ENCODE data around the gene TIMD4. TPM values are rescaled to one million over a fixed set of nuclear protein-coding genes. Genes with fewer than 3 reads are reported as not detected.

Gene TIMD4
- total RNA-seq, 1 experiment from 2014 or later: not detected

GRCh38 chr5:156896546-156896945, 66.5 kb downstream of the TIMD4 start:
- no peaks in the 10 kb centered on the region; a peak in 1 of 5 replicates for H3K9me3 Mint-ChIP-seq
- Histone ChIP-seq H2BK15ac (ENCODE audit: low read depth, low read length) (no peak overlapping the region), H2BK20ac (ENCODE audit: low read depth, low read length, poor library complexity, severe bottlenecking) (no peak overlapping the region), H3K79me1 (ENCODE audit: insufficient read depth, low read depth, low read length, poor library complexity, severe bottlenecking) (no peaks in the 10 kb centered on the region), H2AFZ (ENCODE audit: low read length) (no peak overlapping the region), H2BK5ac (ENCODE audit: insufficient read length, low read length) (no peak overlapping the region), H3K27me3 (ENCODE audit: insufficient read depth, low read length) (no peaks in the 10 kb centered on the region), H3T11ph (ENCODE audit: low read length) (no peak overlapping the region), H3K14ac (ENCODE audit: insufficient read depth, low read length) (no peak overlapping the region), H3K18ac (ENCODE audit: insufficient read length, low read depth, low read length) (no peak overlapping the region), H3K79me2 (ENCODE audit: insufficient read depth, low read length) (no peaks in the 10 kb centered on the region), H3K9ac (ENCODE audit: extremely low read depth, insufficient read length, low read length) (no peak overlapping the region), H2BK120ac (ENCODE audit: low read depth, low read length, poor library complexity, severe bottlenecking) (no peak overlapping the region), H3K27ac (ENCODE audit: insufficient read length, low read depth, low read length) (no peak overlapping the region), H3K9me3 (ENCODE audit: control insufficient read depth, low read depth, low read length) (no peaks in the 10 kb centered on the region), H3K4ac (ENCODE audit: low read depth, low read length) (no peak overlapping the region), H4K8ac (replicated peaks; ENCODE audit: insufficient read length, low read depth, low read length) (no peak overlapping the region), H3K23me2 (ENCODE audit: insufficient read length, low read depth, low read length, poor library complexity, severe bottlenecking) (no peaks in the 10 kb centered on the region), H4K91ac (ENCODE audit: insufficient read length, low read depth, low read length) (no peak overlapping the region), H2BK12ac (ENCODE audit: insufficient read length, low read depth, low read length) (no peak overlapping the region), H4K20me1 (ENCODE audit: control insufficient read depth, insufficient read depth, insufficient read length) (no peaks in the 10 kb centered on the region), H3K23ac (ENCODE audit: insufficient read length, low read depth, low read length) (no peak overlapping the region), H4K5ac (ENCODE audit: insufficient read length, low read depth, low read length) (no peak overlapping the region), H3K4me2 (ENCODE audit: insufficient read depth, insufficient read length, low read length) (no peak overlapping the region), H3K4me1 (ENCODE audit: insufficient read depth, low read length) (no peaks in the 10 kb centered on the region), H2AK5ac (ENCODE audit: insufficient read length, low read length) (no peak overlapping the region), H3K56ac (ENCODE audit: insufficient read length, low read depth, low read length) (no peak overlapping the region)
- DNase-seq: no peak
- H3K27me3 Mint-ChIP-seq (ENCODE audit: low read depth): no peaks in the 10 kb centered on the region; the same call in none of the 2 replicates
- peaks cover 4 to 8% of the 10 kb centered on the region in 2 experiments; a peak in 3 of 4 replicates for H3K4me1 Mint-ChIP-seq
- H3K36me3 Mint-ChIP-seq (ENCODE audit: insufficient read depth in 1 of 3, low read depth in 3 of 3): no peaks in the 10 kb centered on the region
- H3K27ac Mint-ChIP-seq: no peak overlapping the region
- no CpG with 5 or more reads among the region's 7 CpGs for WGBS (ENCODE audit: extremely low coverage, insufficient read length, low lambda C conversion rate)
- H3K4me3 Mint-ChIP-seq: no peak overlapping the region
- TF ChIP-seq, protein P1, sequence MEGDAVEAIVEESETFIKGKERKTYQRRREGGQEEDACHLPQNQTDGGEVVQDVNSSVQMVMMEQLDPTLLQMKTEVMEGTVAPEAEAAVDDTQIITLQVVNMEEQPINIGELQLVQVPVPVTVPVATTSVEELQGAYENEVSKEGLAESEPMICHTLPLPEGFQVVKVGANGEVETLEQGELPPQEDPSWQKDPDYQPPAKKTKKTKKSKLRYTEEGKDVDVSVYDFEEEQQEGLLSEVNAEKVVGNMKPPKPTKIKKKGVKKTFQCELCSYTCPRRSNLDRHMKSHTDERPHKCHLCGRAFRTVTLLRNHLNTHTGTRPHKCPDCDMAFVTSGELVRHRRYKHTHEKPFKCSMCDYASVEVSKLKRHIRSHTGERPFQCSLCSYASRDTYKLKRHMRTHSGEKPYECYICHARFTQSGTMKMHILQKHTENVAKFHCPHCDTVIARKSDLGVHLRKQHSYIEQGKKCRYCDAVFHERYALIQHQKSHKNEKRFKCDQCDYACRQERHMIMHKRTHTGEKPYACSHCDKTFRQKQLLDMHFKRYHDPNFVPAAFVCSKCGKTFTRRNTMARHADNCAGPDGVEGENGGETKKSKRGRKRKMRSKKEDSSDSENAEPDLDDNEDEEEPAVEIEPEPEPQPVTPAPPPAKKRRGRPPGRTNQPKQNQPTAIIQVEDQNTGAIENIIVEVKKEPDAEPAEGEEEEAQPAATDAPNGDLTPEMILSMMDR (conservative IDR thresholded peaks at IDR 0.05): no peak

Measured in H9 (cell line).